Activated CD4-positive, alpha-beta T cell treated with anti-CD3 and anti-CD28 coated beads for 24 hours (primary cell): ENCODE data around the gene MMP25.
"Not testable (repeated sequence)": the region's sequence is repeated elsewhere in the genome, so short reads cannot be mapped to it uniquely, and the experiment has no call there.

ENCODE experiments used
- DNase-seq, 2 donors: peaks; one replicate each; pipeline ENCODE4 v3.0.0-alpha.2; 2020; ENCODE audit warnings: low read depth in 2 of 2

The MMP25 gene

GRCh38 chr16:3072148-3072547 lies 25.8 kb downstream of the MMP25 start:
- not testable (repeated sequence) for DNase-seq

GRCh38 chr16:3072576-3073263 lies 26.4 kb downstream of the MMP25 start:
- not testable (repeated sequence) for DNase-seq

- DNase-seq = no peak
These were observed 27.1 kb downstream of the MMP25 start for GRCh38 chr16:3073448-3073847.

GRCh38 chr16:3074860-3075522 lies 28.6 kb downstream of the MMP25 start:
- peak; percentile 50 to 54 for DNase-seq

GRCh38 chr16:3075523-3075915 lies 29.2 kb downstream of the MMP25 start:
- DNase-seq = no peak

- not testable (repeated sequence) for DNase-seq
These were observed 29.6 kb downstream of the MMP25 start for GRCh38 chr16:3075946-3076345.

- DNase-seq = no peak
These were observed 30.2 kb downstream of the MMP25 start for GRCh38 chr16:3076577-3076976.

GRCh38 chr16:3080024-3080423 lies 33.7 kb downstream of the MMP25 start:
- no peak for DNase-seq

- not testable (repeated sequence) for DNase-seq
These were observed 35.6 kb downstream of the MMP25 start for GRCh38 chr16:3081957-3082356.

GRCh38 chr16:3083408-3083807 lies 37.0 kb downstream of the MMP25 start:
- DNase-seq = not testable (repeated sequence)

GRCh38 chr16:3084491-3084890 lies 38.1 kb downstream of the MMP25 start:
- DNase-seq = no peak

GRCh38 chr16:3084969-3085670 lies 38.8 kb downstream of the MMP25 start:
- no peak for DNase-seq

- no peak for DNase-seq
These were observed 39.7 kb downstream of the MMP25 start for GRCh38 chr16:3085868-3086595.

GRCh38 chr16:3086596-3087242 lies 40.4 kb downstream of the MMP25 start:
- no peak for DNase-seq

- DNase-seq = no peak
These were observed 41.2 kb downstream of the MMP25 start for GRCh38 chr16:3087243-3088235.

GRCh38 chr16:3088450-3088849 lies 42.1 kb downstream of the MMP25 start:
- DNase-seq = no peak

GRCh38 chr16:3088925-3089716 lies 42.8 kb downstream of the MMP25 start:
- DNase-seq = no peak

GRCh38 chr16:3089717-3090592 lies 43.6 kb downstream of the MMP25 start:
- DNase-seq = no peak

GRCh38 chr16:3091551-3091950 lies 45.2 kb downstream of the MMP25 start:
- DNase-seq = no peak
